ENCODE data around the gene ENDOG.
A peak's percentile ranks its signal among the peaks of the same experiment; 100 is the strongest.

ENDOG gene

DNA sequence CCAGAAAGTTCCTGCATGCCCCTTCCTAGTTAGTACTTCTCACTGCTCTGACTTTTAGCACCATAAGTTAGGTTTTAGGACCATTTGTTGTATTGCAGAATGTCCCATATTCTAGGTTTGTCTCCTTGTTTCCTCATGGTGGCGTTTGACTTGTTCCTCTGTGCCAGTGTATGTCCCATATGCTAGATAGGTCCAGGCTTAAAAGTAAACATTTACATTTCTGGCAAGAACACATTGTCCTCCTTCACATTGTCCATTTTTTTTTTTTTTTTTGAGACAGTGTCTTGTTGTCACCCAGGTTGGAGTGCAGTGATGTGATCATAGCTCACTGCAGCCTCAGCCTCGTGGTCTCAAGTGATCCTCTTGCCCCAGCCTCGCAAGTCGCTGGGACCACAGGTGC lies 15.8 kb upstream of the ENDOG start:
- no peak for DNase-seq

DNA sequence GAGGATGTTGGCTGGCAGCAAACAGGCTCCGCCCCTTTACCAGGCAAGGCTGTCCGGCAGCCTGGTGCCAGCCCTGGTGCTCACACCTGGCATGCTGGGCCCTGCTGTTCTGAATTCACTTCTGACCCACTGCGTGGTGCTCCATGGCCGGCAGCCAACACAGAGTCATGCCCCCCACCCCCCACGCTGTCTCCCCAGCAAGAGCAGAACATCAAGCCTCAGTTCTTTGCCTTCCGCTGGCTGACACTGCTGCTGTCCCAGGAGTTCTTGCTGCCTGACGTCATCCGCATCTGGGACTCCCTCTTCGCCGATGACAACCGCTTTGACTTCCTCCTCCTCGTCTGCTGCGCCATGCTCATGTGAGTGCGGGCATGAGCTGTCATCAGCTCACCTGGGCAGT lies 12.6 kb upstream of the ENDOG start:
- no peak for DNase-seq

DNA sequence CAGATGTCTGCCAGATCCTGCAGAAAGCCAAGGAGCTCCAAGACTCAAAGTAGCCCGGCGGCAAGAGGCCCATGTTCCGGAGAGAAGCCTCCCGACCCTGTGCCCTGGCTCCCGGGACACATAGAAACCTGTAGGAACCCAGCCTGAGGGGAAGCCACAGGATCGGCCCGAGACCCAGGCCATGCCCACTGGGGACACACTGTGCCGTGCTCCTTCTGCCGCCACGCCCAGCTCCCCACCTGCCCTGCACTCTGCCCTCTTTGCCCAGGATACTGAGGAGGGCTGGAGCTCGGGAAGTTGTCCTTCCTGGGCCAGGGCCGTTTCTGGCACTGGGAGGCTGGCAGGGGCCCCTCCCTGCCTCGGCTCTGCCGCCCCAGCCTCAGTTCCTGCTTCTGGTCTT lies 10.5 kb upstream of the ENDOG start:
- no peak for DNase-seq

DNA sequence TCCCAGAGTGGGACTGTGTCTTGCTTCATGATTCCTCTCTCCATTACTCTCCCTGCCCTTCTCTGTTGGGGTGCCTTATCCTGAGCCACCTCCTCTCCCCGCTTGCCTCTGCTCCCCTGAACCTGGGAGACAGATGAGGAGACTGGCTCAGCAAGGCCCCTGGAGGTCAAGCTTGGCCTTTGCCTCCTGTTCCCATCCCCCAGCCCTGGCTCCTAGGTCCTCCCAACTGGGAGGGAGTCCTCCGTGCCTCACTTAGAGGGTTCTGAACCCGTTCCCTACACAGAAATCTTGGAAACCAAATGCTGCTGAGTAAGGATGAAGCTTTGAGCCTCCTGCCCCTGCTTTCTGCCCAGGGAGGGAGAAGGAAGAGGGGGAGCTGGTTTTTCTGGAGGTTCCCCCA lies 9.8 kb upstream of the ENDOG start:
- no peak for DNase-seq

DNA sequence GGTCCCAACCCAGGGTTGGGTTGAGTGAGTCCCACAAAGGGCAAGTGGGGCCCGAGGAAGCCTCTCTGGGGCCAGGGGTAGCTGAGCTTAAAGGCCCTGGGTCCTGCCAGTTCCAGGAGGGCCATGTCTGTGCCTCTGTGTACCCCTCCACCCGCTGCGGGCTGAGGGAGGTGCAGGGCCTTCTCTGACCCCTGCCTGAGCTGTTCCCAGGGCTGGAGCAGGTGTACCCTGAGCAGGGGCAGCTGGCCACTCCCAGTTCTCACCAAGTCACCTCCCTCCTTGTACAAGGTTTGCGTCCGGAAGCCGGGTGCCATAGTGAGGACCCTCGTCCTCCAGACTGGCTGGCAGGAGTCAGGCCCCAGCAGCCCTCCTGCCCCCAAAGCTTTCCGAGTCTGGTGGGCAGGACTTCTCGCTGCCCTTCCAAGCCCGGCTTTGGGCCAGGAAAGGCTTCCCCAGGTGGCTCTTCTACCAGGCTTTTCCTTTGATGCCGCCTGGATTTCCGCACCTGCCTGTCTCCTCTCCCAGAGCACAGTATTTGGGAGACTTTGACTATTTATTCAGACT lies 9.2 kb upstream of the ENDOG start:
- DNase-seq: no peak

DNA sequence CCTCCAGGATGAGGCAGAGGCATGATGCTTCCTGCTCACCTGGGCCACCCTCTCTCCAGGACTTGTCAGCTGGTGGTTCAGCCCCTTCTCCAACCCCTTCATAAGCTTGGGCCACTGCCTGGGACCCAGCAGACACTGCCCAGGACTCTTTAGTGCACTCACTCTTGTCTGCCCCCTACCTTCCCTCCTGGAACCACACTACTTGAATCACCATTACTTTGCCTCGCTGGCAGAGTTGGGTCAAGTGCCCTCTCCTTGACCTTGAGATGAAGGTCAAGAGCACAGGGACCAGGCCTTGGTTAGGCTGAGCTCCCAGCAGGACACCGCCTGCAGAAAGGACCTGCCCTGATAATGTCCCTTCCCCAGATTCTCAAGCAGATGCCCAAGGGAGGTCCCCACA lies 8.5 kb upstream of the ENDOG start:
- no peak for DNase-seq

DNA sequence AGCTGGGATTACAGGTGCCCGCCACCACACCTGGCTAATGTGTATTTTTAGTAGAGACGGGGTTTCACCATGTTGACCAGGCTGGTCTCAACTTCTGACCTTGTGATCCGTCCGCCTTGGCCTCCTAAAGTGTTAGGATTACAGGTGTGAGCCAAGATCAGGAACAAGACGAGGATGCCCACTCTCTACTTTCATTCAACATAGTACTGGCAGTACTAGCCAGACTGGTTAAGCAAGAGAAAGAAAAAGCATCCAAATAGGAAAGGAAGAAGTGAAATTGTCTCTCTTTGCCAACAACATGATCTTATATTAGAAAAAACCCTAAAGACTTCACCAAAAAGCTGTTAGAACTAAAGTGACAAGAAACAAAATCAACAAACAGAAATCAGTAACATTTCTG lies 7.4 kb upstream of the ENDOG start:
- no peak for DNase-seq

DNA sequence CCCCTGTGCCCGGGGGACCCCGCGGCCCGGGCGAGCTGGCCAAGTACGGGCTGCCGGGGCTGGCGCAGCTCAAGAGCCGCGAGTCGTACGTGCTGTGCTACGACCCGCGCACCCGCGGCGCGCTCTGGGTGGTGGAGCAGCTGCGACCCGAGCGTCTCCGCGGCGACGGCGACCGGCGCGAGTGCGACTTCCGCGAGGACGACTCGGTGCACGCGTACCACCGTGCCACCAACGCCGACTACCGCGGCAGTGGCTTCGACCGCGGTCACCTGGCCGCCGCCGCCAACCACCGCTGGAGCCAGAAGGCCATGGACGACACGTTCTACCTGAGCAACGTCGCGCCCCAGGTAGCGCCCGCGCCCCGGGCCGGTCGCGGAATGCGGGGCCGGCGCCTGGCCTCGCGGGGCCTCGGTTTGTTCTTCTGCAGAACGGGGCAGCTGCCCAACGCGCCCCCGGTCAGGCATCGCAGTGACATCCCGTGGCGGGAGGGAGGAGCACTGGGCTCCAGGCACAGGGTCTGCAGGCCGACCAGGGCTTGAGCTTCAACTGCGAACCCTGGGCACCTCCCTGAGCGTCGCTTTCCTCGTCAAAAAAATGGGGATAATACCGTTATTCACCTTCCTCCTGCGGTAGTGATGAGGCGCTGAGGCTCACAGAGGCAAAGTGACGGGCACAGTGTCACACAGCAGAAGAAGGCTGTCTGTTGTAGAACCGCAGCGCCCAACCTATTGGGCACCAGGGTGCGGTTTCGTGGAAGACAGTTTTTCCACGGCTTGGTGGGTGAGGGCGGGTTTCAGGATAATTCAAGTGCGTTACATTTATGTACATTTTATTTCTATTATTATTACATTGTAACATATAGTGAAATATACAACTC lies 777 bp downstream of the ENDOG start:
- peak; percentile 18 for DNase-seq

DNA sequence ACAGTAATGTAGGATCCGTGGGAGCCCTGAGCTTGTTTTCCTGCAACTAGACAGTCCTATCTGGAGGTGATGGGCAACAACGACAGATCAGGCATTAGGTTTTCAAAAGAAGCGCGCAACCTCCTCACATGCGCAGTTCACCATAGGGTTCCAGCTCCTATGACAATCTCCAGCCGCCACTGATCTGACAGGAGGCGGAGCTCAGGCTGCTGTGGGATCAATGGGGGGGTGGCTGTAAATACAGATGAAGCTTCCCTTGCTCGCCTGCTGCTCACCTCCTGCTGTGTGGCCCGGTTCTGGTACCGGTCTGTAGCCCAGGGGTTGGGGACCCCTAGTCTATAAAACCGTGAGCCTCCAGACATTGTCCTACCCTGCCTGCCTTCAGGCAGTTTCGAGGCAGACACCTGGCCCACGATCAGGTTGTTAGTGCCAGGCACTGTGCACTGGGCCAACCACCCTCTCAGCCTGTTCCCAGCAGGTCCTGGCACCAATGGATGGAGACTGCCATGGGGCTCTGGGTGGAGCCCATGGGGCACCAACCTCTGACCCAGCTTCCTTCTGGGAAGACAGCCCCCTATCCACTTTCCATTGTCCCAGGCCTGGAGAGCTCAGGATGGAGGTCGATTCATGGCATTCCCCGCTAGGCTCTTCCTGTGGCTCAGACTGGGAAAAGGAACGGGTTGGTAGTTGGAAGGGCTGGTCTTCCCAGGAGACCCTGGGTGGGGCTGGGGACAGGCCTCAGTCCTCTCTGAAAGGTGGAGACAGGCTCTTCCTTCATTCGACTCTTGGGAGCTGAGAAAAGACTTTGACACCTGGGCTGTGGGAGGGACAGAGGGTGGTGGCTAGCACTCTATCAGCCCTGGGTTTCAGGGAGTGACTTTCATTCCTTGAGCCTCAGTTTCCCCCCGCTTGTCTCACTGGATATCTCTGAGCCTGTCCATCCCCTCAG lies 1.7 kb downstream of the ENDOG start:
- no peak for DNase-seq

DNA sequence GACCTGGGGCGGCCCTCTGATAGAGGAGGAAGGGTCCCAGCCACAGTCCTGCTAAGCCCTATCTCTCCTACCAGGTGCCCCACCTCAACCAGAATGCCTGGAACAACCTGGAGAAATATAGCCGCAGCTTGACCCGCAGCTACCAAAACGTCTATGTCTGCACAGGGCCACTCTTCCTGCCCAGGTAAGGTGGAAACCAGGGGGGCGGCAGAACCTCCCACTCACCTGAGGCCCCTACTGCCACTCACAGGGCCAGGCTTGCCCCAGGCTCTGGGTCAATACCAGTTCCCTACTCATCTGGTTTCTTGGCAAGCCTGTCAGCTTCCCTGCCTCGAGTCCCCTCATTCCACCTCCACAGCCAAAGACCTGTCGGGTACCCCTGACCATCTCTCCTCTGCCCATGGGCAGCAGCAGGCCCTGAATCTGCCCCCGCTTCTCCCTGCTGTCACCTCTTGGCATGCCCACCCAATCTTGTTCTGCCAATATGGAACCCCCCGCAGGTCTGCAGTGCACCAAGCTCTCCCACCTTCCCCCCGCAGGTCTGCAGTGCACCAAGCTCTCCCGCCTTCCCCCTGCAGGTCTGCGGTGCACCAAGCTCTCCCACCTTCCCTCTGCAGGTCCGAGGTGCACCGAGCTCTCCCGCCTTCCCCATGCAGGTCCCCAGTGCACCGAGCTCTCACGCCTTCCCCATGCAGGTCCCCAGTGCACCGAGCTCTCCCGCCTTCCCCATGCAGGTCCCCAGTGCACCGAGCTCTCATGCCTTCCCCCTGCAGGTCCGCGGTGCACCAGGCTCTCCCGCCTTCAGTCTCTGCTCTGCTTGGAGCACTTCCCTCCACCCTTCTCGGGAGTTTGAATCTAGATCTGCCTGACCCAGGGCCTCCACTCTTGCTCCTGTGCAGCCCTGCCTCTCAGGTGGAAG lies 2.6 kb downstream of the ENDOG start:
- DNase-seq: no peak

DNA sequence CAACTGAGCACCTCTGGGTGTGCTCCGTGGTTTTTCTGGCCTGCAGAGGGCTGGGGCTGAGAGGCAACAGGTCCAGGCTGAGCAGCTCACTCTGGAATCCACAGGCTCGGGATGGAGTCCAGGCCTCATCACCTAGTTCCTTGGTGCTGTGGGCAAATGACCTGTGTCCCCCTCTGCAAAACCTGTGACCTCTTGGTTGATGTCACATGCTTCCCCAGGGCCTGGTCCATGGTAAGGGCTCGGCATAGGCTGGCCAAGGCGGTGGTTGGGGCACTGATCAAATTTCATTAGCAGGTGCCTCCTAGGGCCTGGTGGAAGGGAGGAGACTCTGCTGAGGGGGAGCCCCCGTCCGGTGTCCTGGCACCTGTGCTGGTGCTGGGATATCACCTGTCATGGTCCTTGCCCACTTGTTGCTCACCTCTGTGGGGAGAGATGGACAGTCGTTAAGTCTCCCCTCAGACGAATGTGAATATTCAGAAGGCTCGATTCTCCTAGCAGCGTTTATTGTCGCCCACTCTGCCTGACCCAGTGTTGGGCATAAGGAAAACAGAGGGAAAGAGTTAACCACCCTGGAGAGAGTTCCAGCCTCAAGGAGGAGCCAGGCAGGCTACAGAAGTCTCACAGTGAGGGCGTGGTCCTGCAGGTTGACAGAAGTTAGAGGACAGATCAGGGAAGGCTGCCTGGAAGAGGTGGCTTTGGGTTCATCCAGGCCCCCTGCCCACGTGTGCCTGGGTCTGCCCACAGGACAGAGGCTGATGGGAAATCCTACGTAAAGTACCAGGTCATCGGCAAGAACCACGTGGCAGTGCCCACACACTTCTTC lies 3.5 kb downstream of the ENDOG start:
- DNase-seq: no peak

DNA sequence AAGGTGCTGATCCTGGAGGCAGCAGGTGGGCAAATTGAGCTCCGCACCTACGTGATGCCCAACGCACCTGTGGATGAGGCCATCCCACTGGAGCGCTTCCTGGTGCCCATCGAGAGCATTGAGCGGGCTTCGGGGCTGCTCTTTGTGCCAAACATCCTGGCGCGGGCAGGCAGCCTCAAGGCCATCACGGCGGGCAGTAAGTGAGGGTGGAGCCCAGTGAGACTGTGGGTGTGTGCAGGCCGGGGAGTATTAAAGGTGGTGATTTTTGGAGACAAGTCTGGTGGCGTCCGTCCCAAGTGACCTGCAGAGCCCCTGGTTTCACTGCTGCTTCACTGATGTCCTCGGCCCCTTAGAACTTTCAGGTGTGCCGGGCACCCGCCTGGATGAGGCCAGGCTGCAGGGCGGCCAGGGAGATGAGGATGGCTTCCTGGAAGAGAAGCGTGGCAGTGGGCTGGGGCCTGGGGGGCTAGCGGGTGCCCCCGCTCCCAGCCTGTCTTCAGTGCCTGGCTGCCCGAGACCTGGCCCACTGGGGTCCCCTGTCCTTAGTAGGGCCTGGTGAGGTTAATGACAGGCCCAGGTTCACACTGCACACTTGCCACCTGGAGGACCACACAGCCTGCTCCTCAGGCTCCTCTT lies 4.2 kb downstream of the ENDOG start:
- no peak for DNase-seq

DNA sequence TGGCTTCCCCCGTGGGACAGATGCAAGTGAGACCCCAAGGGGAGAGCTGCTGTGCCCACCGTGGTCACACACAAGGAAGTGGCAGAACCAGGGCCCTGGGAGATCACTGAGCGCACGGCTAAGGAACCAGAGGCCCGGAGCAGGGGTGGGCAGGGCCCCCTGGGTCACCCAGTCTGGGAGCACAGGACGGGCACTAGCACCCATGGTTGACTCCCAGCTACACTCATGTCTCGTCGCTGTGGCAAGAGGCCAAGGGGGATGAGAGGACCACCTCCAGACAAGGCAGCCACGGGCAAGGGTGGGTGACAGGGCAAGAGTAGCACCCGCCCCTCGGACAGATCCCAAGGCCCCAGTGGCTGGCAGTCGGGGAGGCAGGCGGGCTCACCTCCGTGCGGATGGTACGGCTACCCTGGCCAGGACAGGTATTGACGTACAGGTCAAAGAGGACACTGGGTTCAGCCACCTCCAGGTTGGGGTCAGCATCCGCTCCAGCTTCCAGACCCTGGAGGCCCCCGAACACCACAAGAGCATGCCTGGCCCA lies 5.1 kb downstream of the ENDOG start:
- DNase-seq: no peak

DNA sequence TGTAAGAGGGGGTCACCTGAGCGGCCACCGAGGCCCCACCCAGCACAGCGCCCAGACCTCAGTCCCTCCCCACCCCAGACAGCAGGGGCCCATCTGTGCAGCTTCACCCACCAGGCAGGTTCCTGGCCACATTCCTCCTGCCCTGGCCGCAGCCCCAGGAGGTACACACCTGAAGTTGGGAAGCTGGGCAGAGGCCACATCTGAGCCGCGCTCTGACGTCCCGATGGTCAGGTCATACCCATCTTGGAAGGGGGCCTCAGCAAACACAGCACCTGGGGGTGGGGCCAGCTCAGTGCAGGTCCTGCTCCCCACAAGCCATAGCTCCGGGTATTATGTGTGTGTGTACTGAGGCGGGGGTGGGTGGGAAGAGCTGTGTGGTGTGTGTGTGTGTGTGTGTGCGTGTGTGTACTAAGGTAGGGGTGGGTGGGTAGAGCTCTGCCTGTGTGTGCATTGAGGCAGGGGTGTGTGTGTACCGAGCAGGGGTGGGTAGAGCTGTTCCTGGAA lies 5.7 kb downstream of the ENDOG start:
- DNase-seq: no peak

DNA sequence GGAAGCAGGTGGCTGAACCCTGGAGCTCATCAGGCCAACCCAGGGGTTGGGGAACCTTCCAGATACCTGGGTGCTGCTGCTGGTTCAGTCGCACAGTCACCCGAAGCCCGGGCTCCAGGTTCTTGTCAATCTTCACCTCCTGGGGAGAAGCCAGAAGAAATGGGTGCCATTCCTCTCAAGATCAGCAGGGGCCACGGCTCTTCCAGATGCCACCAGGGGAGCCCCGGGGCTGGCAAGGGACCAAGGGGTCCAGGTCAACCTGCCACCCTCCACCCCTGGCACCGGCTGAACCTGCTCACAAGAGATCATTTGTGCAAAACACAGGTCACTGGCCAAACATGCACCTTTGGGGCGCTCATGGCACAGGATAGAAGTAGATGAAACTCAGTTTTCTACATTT lies 6.6 kb downstream of the ENDOG start:
- no peak for DNase-seq

DNA sequence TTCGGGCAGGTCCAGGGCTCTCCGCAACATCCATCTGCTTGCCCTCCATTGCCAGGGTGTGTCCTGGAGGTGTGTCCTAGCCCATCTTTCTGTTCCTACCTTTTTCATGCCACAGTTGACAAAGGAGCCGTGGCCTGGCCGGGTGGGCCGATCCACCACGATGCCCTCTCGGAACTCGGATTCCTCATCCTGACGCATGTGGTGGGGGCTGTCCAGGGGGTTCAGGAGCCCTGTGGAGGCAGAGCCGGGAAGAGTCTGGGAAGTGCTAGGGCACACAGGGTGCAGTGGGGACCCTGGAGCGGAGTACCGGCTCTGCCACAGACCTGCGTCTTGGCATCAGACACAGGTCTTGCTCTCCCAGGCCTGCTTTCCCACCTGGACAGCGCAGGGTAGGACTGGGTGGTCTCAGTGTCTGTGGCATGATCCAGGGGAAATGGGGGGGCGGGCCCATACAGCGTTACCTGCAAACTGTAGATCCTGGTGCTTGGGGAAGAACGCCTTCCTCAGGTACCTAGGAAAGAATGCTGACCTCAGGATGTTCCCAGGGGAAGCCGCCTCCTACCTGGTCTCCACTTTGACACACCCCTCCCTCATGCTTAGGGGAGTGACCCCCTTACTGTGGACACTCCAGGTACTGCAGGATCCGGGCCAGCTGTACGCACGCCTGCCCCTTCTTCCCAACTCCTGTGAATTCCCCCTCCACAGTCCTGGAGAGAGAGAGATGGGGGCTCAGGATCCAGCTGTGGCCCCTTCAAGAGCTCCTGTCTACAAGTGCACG lies 7.8 kb downstream of the ENDOG start:
- no peak for DNase-seq

DNA sequence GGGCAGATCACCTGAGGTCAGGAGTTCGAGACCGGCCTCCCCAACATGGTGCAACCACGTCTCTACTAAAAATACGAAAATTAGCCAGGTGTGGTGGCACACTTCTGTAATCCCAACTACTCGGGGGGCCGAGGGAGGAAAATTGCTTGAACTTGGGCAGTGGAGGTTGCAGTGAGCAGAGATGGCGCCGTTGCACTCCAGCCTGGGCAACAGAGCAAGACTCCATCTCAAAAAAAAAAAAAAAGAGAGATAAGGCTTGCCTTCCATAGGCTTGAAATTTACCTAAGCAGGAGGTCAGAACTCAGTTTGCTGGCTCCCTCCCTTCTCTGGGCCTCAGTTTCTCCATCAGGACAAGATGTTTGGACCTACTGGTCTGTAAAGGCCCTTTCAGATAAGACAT lies 10.0 kb downstream of the ENDOG start:
- no peak for DNase-seq

DNA sequence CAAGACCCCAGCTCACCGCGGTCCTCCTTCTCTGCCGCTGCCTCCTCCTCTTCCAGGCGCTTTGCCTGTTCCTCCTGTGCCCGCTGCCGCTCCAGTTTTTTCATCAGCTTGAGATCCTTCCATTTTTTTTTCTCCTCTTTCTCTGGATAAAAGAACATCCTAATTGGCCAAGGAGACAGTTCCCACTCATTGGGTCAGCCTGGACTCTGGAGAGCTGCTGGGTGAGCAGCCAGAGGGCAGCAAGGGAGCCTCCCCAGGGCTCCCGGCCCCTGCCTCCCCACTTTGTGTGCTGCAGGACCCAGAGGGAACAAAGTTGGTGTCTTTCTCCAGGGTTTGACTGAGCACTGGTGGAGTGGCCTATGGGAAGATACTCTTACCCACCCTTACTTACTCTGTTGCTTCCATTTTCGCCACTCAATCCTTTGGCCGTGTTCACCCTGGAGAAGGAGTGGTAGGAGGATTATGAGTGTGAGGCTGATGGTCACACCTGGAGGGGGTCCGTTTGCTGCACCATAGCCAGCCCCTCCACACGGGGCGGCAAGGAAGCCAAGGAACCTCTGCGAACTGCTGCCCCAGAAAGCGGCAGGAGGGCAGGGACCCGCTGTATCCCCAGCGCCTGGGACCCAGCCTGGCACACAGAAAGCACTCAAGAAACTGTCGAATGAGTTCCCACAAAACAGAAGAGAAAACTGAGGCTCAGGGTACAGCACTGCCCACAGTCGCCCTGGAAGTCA lies 10.6 kb downstream of the ENDOG start:
- DNase-seq: no peak

Data from NCI-H1092 (cell line).